T-helper 17 cell (primary cell): ENCODE measurements around the gene FTSJ1. TPM values are rescaled to one million over a fixed set of nuclear protein-coding genes. Genes with fewer than 3 reads are reported as not detected.
A peak's percentile ranks its signal among the peaks of the same experiment; 100 is the strongest.

Experiments used
- ATAC-seq: fragments of 150-1000 bp; cut with Tn5 transposase; 2 replicates; pipeline ENCODE4 v1.10.0; 2021; ENCODE audit warnings: mild to moderate bottlenecking, moderate library complexity
- DNase-seq, 3 donors: peaks; one replicate each; pipeline versions ENCODE4 v3.0.0 to v3.0.0-alpha.2; 2020 to 2021
- H3K9me3 ChIP-seq: one replicate; pipeline ENCODE4 v1.7.0; 2013; ENCODE audit warnings: low read length, mild to moderate bottlenecking; ENCODE audit not compliant: control insufficient read depth, poor library complexity, severe bottlenecking
- H3K27ac Mint-ChIP-seq: one replicate; pipeline ENCODE4 v1.8.0; 2022; ENCODE audit warnings: mild to moderate bottlenecking, moderate library complexity, mixed read lengths
- H3K27me3 Mint-ChIP-seq: one replicate; pipeline ENCODE4 v1.8.0; 2022; ENCODE audit warnings: mixed read lengths
- H3K36me3 Mint-ChIP-seq: one replicate; pipeline ENCODE4 v1.8.0; 2022; ENCODE audit warnings: low read depth, mixed read lengths
- H3K4me1 Mint-ChIP-seq: one replicate; pipeline ENCODE4 v1.8.0; 2022; ENCODE audit warnings: mild to moderate bottlenecking, mixed read lengths
- H3K4me3 Mint-ChIP-seq: one replicate; pipeline ENCODE4 v1.8.0; 2022; ENCODE audit warnings: mild to moderate bottlenecking, moderate library complexity, mixed read lengths
- total RNA-seq, 4 donors: library from RNA in 2 of 4; stranded (reverse) in 2 of 4; gene quantifications; one replicate each; pipeline ENCODE4 v1.2.3 and lab custom pipeline; 2022 to 2026

FTSJ1 gene
- total RNA-seq, 2 donors from 2014 or later, result 59.9 to 70.1 TPM

- Mint-ChIP-seq H3K4me1 (no peaks in the 10 kb centered on the region), H3K27me3 (no peaks in the 10 kb centered on the region), H3K27ac (no peak overlapping the region), H3K4me3 (no peak overlapping the region), H3K36me3 (no peaks in the 10 kb centered on the region)
- no peaks in the 10 kb centered on the region for H3K9me3 ChIP-seq
- ATAC-seq (no peak), DNase-seq (no peak)
Measured at GRCh38 chrX:48491809-48492208, 15.8 kb downstream of the FTSJ1 start.

GRCh38 chrX:48492293-48492910 lies 16.4 kb downstream of the FTSJ1 start:
- no peaks in the 10 kb centered on the region for H3K4me1 Mint-ChIP-seq
- no peak overlapping the region for H3K4me3 Mint-ChIP-seq
- no peaks in the 10 kb centered on the region for H3K27me3 Mint-ChIP-seq
- ATAC-seq, result no peak
- DNase-seq, result no peak
- no peaks in the 10 kb centered on the region for H3K36me3 Mint-ChIP-seq
- no peaks in the 10 kb centered on the region for H3K9me3 ChIP-seq
- H3K27ac Mint-ChIP-seq, result no peak overlapping the region

GRCh38 chrX:48493890-48494364 lies 17.9 kb downstream of the FTSJ1 start:
- no peak for DNase-seq
- ATAC-seq, result no peak
- no peaks in the 10 kb centered on the region for H3K9me3 ChIP-seq
- Mint-ChIP-seq H3K27me3 (no peaks in the 10 kb centered on the region), H3K4me3 (no peak overlapping the region), H3K27ac (no peak overlapping the region), H3K36me3 (no peaks in the 10 kb centered on the region), H3K4me1 (no peaks in the 10 kb centered on the region)

- DNase-seq (no peak), ATAC-seq (no peak)
- Mint-ChIP-seq H3K36me3 (no peaks in the 10 kb centered on the region), H3K4me1 (no peaks in the 10 kb centered on the region), H3K27ac (no peak overlapping the region), H3K27me3 (no peaks in the 10 kb centered on the region), H3K4me3 (no peak overlapping the region)
- no peaks in the 10 kb centered on the region for H3K9me3 ChIP-seq
Measured at GRCh38 chrX:48496660-48497059, 20.7 kb downstream of the FTSJ1 start.

GRCh38 chrX:48497871-48498270 lies 21.9 kb downstream of the FTSJ1 start:
- Mint-ChIP-seq H3K36me3 (no peaks in the 10 kb centered on the region), H3K27me3 (no peaks in the 10 kb centered on the region), H3K27ac (no peak overlapping the region), H3K4me3 (no peak overlapping the region), H3K4me1 (no peaks in the 10 kb centered on the region)
- H3K9me3 ChIP-seq, result no peaks in the 10 kb centered on the region
- no peak for DNase-seq
- ATAC-seq, result no peak

- DNase-seq (no peak), ATAC-seq (no peak)
- H3K27me3 Mint-ChIP-seq, result no peaks in the 10 kb centered on the region
- H3K4me3 Mint-ChIP-seq, result no peak overlapping the region
- no peaks in the 10 kb centered on the region for H3K4me1 Mint-ChIP-seq
- no peaks in the 10 kb centered on the region for H3K9me3 ChIP-seq
- H3K27ac Mint-ChIP-seq, result no peak overlapping the region
- no peaks in the 10 kb centered on the region for H3K36me3 Mint-ChIP-seq
Measured at GRCh38 chrX:48498374-48498809, 22.4 kb downstream of the FTSJ1 start.

- Mint-ChIP-seq H3K27me3 (no peaks in the 10 kb centered on the region), H3K36me3 (no peaks in the 10 kb centered on the region), H3K27ac (no peak overlapping the region), H3K4me3 (no peak overlapping the region), H3K4me1 (no peaks in the 10 kb centered on the region)
- DNase-seq, result no peak
- no peak for ATAC-seq
- H3K9me3 ChIP-seq, result no peaks in the 10 kb centered on the region
Measured at GRCh38 chrX:48504261-48504660, 28.3 kb downstream of the FTSJ1 start.

GRCh38 chrX:48505481-48505880 lies 29.5 kb downstream of the FTSJ1 start:
- Mint-ChIP-seq H3K4me3 (no peak overlapping the region), H3K27me3 (no peaks in the 10 kb centered on the region), H3K4me1 (peaks cover 6% of the 10 kb centered on the region), H3K36me3 (no peaks in the 10 kb centered on the region), H3K27ac (no peak overlapping the region)
- no peak for DNase-seq
- H3K9me3 ChIP-seq, result no peaks in the 10 kb centered on the region
- ATAC-seq, result no peak

- H3K36me3 Mint-ChIP-seq, result no peaks in the 10 kb centered on the region
- DNase-seq (no peak), ATAC-seq (no peak)
- no peaks in the 10 kb centered on the region for H3K9me3 ChIP-seq
- H3K4me3 Mint-ChIP-seq, result no peak overlapping the region
- H3K27me3 Mint-ChIP-seq, result no peaks in the 10 kb centered on the region
- peaks cover 15% of the 10 kb centered on the region for H3K4me1 Mint-ChIP-seq
- no peak overlapping the region for H3K27ac Mint-ChIP-seq
Measured at GRCh38 chrX:48507246-48507645, 31.2 kb downstream of the FTSJ1 start.

GRCh38 chrX:48508400-48509244 lies 32.6 kb downstream of the FTSJ1 start, which contains the start of gene PORCN:
TSS of gene PORCN (plus strand) at chrX:48508992. CDS start at chrX:48509821, 829 bp downstream.
- Mint-ChIP-seq H3K27me3 (no peaks in the 10 kb centered on the region), H3K4me1 (peaks cover 15% of the 10 kb centered on the region), H3K36me3 (no peaks in the 10 kb centered on the region), H3K4me3 (peak within 1 kb of the TSS; percentile 93), H3K27ac (peak within 1 kb of the TSS; percentile 90)
- peak; percentile 94 for ATAC-seq
- H3K9me3 ChIP-seq, result no peaks in the 10 kb centered on the region
- peak; percentile 52 to 69 (median 67) for DNase-seq

- no peaks in the 10 kb centered on the region for H3K36me3 Mint-ChIP-seq
- H3K4me3 Mint-ChIP-seq, result peak overlapping the region; percentile 93
- no peaks in the 10 kb centered on the region for H3K9me3 ChIP-seq
- DNase-seq (no peak), ATAC-seq (peak; percentile 53)
- H3K4me1 Mint-ChIP-seq, result peaks cover 15% of the 10 kb centered on the region
- H3K27me3 Mint-ChIP-seq, result no peaks in the 10 kb centered on the region
- peak overlapping the region; percentile 90 for H3K27ac Mint-ChIP-seq
Measured at GRCh38 chrX:48509245-48509590, 33.2 kb downstream of the FTSJ1 start.

GRCh38 chrX:48509619-48510018 lies 33.6 kb downstream of the FTSJ1 start:
- DNase-seq (no peak), ATAC-seq (no peak)
- peaks cover 15% of the 10 kb centered on the region for H3K4me1 Mint-ChIP-seq
- peak overlapping the region; percentile 93 for H3K4me3 Mint-ChIP-seq
- peak overlapping the region; percentile 90 for H3K27ac Mint-ChIP-seq
- H3K9me3 ChIP-seq, result no peaks in the 10 kb centered on the region
- no peaks in the 10 kb centered on the region for H3K27me3 Mint-ChIP-seq
- H3K36me3 Mint-ChIP-seq, result no peaks in the 10 kb centered on the region

GRCh38 chrX:48511560-48511959 lies 35.6 kb downstream of the FTSJ1 start:
- Mint-ChIP-seq H3K4me1 (peaks cover 18% of the 10 kb centered on the region), H3K27ac (no peak overlapping the region), H3K36me3 (peaks cover 3% of the 10 kb centered on the region), H3K27me3 (no peaks in the 10 kb centered on the region), H3K4me3 (no peak overlapping the region)
- ATAC-seq (no peak), DNase-seq (no peak)
- no peaks in the 10 kb centered on the region for H3K9me3 ChIP-seq
